Measurements from ENCODE around the gene PSMG4. TPM values are rescaled to one million over a fixed set of nuclear protein-coding genes. Genes with fewer than 3 reads are reported as not detected.

Gene PSMG4
- total and polyA plus RNA-seq, 9 of the 15 experiments (the other 6 are each of a cell fraction or from before 2014, with no cell fraction given), result 12.9 to 185 (median 52.0) TPM

DNA sequence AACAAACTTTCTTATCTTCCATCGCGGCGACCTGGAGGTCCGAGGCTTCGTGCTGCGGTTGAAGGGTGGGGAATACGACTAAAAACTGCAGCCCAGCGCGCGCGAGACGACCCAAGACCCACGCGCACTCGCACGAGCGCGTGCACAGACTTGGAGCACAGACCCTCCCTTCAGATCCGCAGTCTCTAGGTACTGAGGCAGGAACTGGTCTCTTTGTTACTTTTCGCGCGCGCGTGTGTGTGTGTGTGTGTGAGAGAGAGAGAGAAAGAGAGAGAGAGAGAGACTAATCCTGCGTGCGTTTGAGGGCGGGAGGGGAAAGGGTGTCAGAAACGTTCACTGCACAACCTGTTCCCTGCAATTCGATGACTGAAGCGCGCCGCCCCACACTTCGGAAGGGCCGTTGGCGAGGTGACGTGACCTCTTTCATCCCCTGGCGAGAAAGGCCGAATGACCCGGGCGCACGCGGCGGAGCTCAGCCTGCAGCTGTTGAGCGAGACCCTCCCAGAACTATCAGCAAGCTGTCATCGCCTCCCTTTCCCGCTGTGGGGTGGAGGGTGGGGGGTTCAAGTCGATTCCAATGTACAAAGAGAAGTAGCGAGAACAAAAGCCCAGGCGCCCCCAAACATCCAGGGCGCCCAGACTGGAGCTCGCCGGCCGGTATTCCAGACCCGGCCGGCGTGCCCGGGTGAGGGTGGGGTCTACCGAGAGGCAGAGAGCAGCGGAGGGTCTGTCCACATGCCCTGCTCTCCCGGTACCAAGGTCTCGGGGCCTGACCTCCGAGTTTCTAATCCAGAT lies 29.8 kb upstream of the PSMG4 start (continued):
- TF ChIP-seq ZNF175 (CRISPR knock-in tag; IDR thresholded peaks at IDR 0.05; ENCODE audit: low read depth) (no peak), HMGN3 (IDR thresholded peaks at IDR 0.05; ENCODE audit: borderline replicate concordance, extremely low read depth, insufficient read length, low read depth, low read length) (peak; percentile 50), CREBBP (IDR thresholded peaks at IDR 0.05; ENCODE audit: low read depth, low read length) (no peak), EWSR1 (IDR thresholded peaks at IDR 0.05; ENCODE audit: borderline replicate concordance, low read depth, partially characterized antibody) (no peak), JUND (IDR thresholded peaks at IDR 0.05; ENCODE audit: borderline replicate concordance, low read depth, low read length) (no peak), JUND (tag; IDR thresholded peaks at IDR 0.05; ENCODE audit: borderline replicate concordance, low read depth, low read length) (no peak), BRD9 (IDR thresholded peaks at IDR 0.05; ENCODE audit: low read depth, partially characterized antibody) (no peak), CXXC5 (CRISPR knock-in tag; IDR thresholded peaks at IDR 0.05) (peak; percentile 69), ZNF408 (CRISPR knock-in tag; IDR thresholded peaks at IDR 0.05; ENCODE audit: low read depth) (no peak), ZNF717 (CRISPR knock-in tag; IDR thresholded peaks at IDR 0.05) (no peak), PCBP2 (IDR thresholded peaks at IDR 0.05; ENCODE audit: low read depth, low read length, poor library complexity, severe bottlenecking) (no peak), CBFB (CRISPR knock-in tag; IDR thresholded peaks at IDR 0.05) (peak; percentile 34; the same call in 1 of the 2 replicates), SREBF2 (CRISPR knock-in tag; IDR thresholded peaks at IDR 0.05) (no peak), ELF2 (CRISPR knock-in tag; IDR thresholded peaks at IDR 0.05) (no peak), PTRF (tag; IDR thresholded peaks at IDR 0.05) (no peak), KDM2B (CRISPR knock-in tag; IDR thresholded peaks at IDR 0.05) (no peak), PHB2 (IDR thresholded peaks at IDR 0.05; ENCODE audit: low read depth) (no peak), RAD51 (IDR thresholded peaks at IDR 0.05; ENCODE audit: borderline replicate concordance, low read depth) (no peak), THRA (IDR thresholded peaks at IDR 0.05) (no peak), LARP7 (IDR thresholded peaks at IDR 0.05) (no peak), GATAD2A (IDR thresholded peaks at IDR 0.05) (peak; percentile 92)
- TF ChIP-seq, protein P1, sequence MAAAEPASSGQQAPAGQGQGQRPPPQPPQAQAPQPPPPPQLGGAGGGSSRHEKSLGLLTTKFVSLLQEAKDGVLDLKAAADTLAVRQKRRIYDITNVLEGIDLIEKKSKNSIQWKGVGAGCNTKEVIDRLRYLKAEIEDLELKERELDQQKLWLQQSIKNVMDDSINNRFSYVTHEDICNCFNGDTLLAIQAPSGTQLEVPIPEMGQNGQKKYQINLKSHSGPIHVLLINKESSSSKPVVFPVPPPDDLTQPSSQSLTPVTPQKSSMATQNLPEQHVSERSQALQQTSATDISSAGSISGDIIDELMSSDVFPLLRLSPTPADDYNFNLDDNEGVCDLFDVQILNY (CRISPR knock-in tag; IDR thresholded peaks at IDR 0.05), result no peak
- TF ChIP-seq, protein P2, sequence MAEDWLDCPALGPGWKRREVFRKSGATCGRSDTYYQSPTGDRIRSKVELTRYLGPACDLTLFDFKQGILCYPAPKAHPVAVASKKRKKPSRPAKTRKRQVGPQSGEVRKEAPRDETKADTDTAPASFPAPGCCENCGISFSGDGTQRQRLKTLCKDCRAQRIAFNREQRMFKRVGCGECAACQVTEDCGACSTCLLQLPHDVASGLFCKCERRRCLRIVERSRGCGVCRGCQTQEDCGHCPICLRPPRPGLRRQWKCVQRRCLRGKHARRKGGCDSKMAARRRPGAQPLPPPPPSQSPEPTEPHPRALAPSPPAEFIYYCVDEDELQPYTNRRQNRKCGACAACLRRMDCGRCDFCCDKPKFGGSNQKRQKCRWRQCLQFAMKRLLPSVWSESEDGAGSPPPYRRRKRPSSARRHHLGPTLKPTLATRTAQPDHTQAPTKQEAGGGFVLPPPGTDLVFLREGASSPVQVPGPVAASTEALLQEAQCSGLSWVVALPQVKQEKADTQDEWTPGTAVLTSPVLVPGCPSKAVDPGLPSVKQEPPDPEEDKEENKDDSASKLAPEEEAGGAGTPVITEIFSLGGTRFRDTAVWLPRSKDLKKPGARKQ (CRISPR knock-in tag; IDR thresholded peaks at IDR 0.05), result no peak
- TF ChIP-seq, protein P3, sequence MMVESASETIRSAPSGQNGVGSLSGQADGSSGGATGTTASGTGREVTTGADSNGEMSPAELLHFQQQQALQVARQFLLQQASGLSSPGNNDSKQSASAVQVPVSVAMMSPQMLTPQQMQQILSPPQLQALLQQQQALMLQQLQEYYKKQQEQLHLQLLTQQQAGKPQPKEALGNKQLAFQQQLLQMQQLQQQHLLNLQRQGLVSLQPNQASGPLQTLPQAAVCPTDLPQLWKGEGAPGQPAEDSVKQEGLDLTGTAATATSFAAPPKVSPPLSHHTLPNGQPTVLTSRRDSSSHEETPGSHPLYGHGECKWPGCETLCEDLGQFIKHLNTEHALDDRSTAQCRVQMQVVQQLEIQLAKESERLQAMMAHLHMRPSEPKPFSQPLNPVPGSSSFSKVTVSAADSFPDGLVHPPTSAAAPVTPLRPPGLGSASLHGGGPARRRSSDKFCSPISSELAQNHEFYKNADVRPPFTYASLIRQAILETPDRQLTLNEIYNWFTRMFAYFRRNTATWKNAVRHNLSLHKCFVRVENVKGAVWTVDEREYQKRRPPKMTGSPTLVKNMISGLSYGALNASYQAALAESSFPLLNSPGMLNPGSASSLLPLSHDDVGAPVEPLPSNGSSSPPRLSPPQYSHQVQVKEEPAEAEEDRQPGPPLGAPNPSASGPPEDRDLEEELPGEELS (CRISPR knock-in tag; IDR thresholded peaks at IDR 0.05; ENCODE audit: borderline replicate concordance), result no peak
